H1 (cell line): ENCODE data around the gene WWC1. TPM values are rescaled to one million over a fixed set of nuclear protein-coding genes. Genes with fewer than 3 reads are reported as not detected.

Experiments used
- CTCF ChIA-PET: fragments of 300-600 bp; sonication (Branson Sonifier 250); formaldehyde crosslinking; loops from one replicate; lab custom pipeline; 2021; ENCODE audit not compliant: partially characterized antibody; lab: Charles Lee
- POLR2A ChIA-PET: fragments of 300-600 bp; sonication (Branson Sonifier 250); formaldehyde crosslinking; loops from one replicate; lab custom pipeline; 2021; ENCODE audit warnings: inconsistent platforms; ENCODE audit not compliant: partially characterized antibody; lab: Charles Lee
- DNase-seq, 2 experiments: peaks; one replicate each; pipeline versions ENCODE4 v3.0.0 to v3.0.0-alpha.2; 2010 to 2022; ENCODE audit warnings: low spot score in 2 of 2, low read depth in 1 of 2, mixed read lengths in 1 of 2
- FAIRE-seq: peaks from 2 replicates; lab custom pipeline; 2011; peaks lifted over from hg19 to GRCh38; lab: Jason Lieb, UNC
- H2AFZ ChIP-seq: 2 replicates; pipeline ENCODE4 v1.8.1; 2012; ENCODE audit warnings: low read length, inconsistent platforms
- H2AK5ac ChIP-seq: 2 replicates; pipeline ENCODE4 v1.6.1; 2013; ENCODE audit warnings: low read depth, low read length
- H2BK120ac ChIP-seq: replicated peaks from 2 replicates; pipeline ENCODE3; 2013; ENCODE audit warnings: low read depth, low read length, inconsistent platforms
- H2BK12ac ChIP-seq: 2 replicates; pipeline ENCODE4 v1.6.1; 2013; ENCODE audit warnings: low read depth, low read length
- H2BK15ac ChIP-seq: 2 replicates; pipeline ENCODE4 v1.6.1; 2013; ENCODE audit warnings: low read length
- H2BK20ac ChIP-seq: 2 replicates; pipeline ENCODE4 v1.6.1; 2013; ENCODE audit warnings: low read length
- H2BK5ac ChIP-seq: 2 replicates; pipeline ENCODE4 v1.6.1; 2013; ENCODE audit warnings: low read depth, low read length
- H3K14ac ChIP-seq: 2 replicates; pipeline ENCODE4 v1.6.1; 2013; ENCODE audit warnings: inconsistent platforms; ENCODE audit not compliant: insufficient read length
- H3K18ac ChIP-seq: 2 replicates; pipeline ENCODE4 v1.6.1; 2013; ENCODE audit warnings: low read length; ENCODE audit errors: extremely low read depth
- H3K23ac ChIP-seq: 2 replicates; pipeline ENCODE4 v1.6.1; 2013; ENCODE audit warnings: inconsistent platforms; ENCODE audit not compliant: insufficient read length
- H3K23me2 ChIP-seq: 2 replicates; pipeline ENCODE4 v1.6.1; 2013; ENCODE audit warnings: low read depth, low read length
- H3K27ac ChIP-seq: 2 replicates; pipeline ENCODE4 v1.6.1; 2011; ENCODE audit warnings: low read depth, low read length, inconsistent platforms
- H3K27me3 ChIP-seq, 4 experiments: replicated peaks in 1 of 4; 1 replicate in 1 of 4; 2 replicates in 3 of 4; pipeline versions ENCODE4 v1.6.1 to v1.8.1; 2011 to 2013; ENCODE audit warnings: low read length in 3 of 4, mild to moderate bottlenecking in 3 of 4, inconsistent platforms in 2 of 4, mixed read lengths in 2 of 4, moderate library complexity in 1 of 4; ENCODE audit not compliant: control insufficient read depth in 3 of 4, insufficient read depth in 3 of 4; ENCODE audit errors: extremely low read depth in 1 of 4
- H3K36me3 ChIP-seq, 4 experiments: 2 replicates each; pipeline versions ENCODE4 v1.6.1 to v1.8.1; 2011 to 2013; ENCODE audit warnings: mild to moderate bottlenecking in 4 of 4, low read length in 3 of 4, moderate library complexity in 2 of 4, control low read depth in 1 of 4, inconsistent platforms in 1 of 4; ENCODE audit not compliant: insufficient read depth in 4 of 4, control insufficient read depth in 2 of 4
- H3K4ac ChIP-seq: replicated peaks from 2 replicates; pipeline ENCODE3; 2013; ENCODE audit warnings: low read length, low read depth, mixed read lengths, inconsistent platforms; ENCODE audit not compliant: insufficient read length
- H3K4me1 ChIP-seq, 4 experiments: replicated peaks in 1 of 4; 1 replicate in 1 of 4; 2 replicates in 3 of 4; pipeline versions ENCODE4 v1.6.1 to v1.8.1; 2011 to 2013; ENCODE audit warnings: low read length in 3 of 4, inconsistent platforms in 2 of 4, mixed read lengths in 1 of 4; ENCODE audit not compliant: insufficient read depth in 4 of 4, control insufficient read depth in 3 of 4
- H3K4me2 ChIP-seq, 2 experiments: 2 replicates each; pipeline versions ENCODE4 v1.6.1 to v1.8.1; 2011 to 2013; ENCODE audit warnings: low read depth in 2 of 2, low read length in 2 of 2, control low read depth in 1 of 2, inconsistent platforms in 1 of 2, mild to moderate bottlenecking in 1 of 2; ENCODE audit not compliant: insufficient read depth in 1 of 2
- H3K4me3 ChIP-seq, 4 experiments: fragments of 200-600, 300-600 bp in 1 of 4; sonication (generic), shearing (Covaris generic), sonication (Bioruptor Twin) in 1 of 4; 2 replicates each; pipeline versions ENCODE4 v1.5.1 to v1.8.1; 2011 to 2016; ENCODE audit warnings: low read length in 4 of 4, low read depth in 3 of 4, control low read depth in 2 of 4, inconsistent platforms in 2 of 4, mild to moderate bottlenecking in 2 of 4, mixed read lengths in 1 of 4, moderate library complexity in 1 of 4; ENCODE audit not compliant: insufficient read depth in 2 of 4; ENCODE audit errors: extremely low read depth in 1 of 4
- H3K56ac ChIP-seq: replicated peaks from 2 replicates; pipeline ENCODE3; 2013; ENCODE audit warnings: low read depth, mild to moderate bottlenecking, mixed read lengths, low read length, inconsistent platforms; ENCODE audit not compliant: insufficient read length
- H3K79me1 ChIP-seq: 2 replicates; pipeline ENCODE4 v1.6.1; 2013; ENCODE audit warnings: low read depth, low read length, control low read depth
- H3K79me2 ChIP-seq, 2 experiments: 2 replicates each; pipeline versions ENCODE4 v1.6.1 to v1.8.1; 2012 to 2013; ENCODE audit warnings: low read length in 2 of 2, mild to moderate bottlenecking in 2 of 2, inconsistent platforms in 1 of 2; ENCODE audit not compliant: insufficient read depth in 2 of 2, control insufficient read depth in 1 of 2
- H3K9ac ChIP-seq, 4 experiments: replicated peaks in 1 of 4; 1 replicate in 1 of 4; 2 replicates in 3 of 4; pipeline versions ENCODE4 v1.6.1 to v1.8.1; 2011 to 2013; ENCODE audit warnings: low read depth in 3 of 4, low read length in 3 of 4, control low read depth in 2 of 4, mild to moderate bottlenecking in 2 of 4, moderate library complexity in 2 of 4, inconsistent platforms in 1 of 4; ENCODE audit errors: extremely low read depth in 1 of 4
- H3K9me3 ChIP-seq, 2 experiments: 2 replicates each; pipeline versions ENCODE4 v1.6.1 to v1.8.1; 2012 to 2013; ENCODE audit warnings: mild to moderate bottlenecking in 2 of 2, moderate library complexity in 2 of 2, control low read depth in 1 of 2, inconsistent platforms in 1 of 2, low read depth in 1 of 2, low read length in 1 of 2, mixed read lengths in 1 of 2; ENCODE audit not compliant: insufficient read depth in 2 of 2
- H4K20me1 ChIP-seq, 2 experiments: replicated peaks in 1 of 2; 2 replicates each; pipeline versions ENCODE3 to v1.8.1; 2011 to 2013; ENCODE audit warnings: inconsistent platforms in 2 of 2, low read length in 2 of 2, mild to moderate bottlenecking in 1 of 2; ENCODE audit not compliant: insufficient read depth in 2 of 2, control insufficient read depth in 1 of 2
- H4K5ac ChIP-seq: 2 replicates; pipeline ENCODE4 v1.6.1; 2013; ENCODE audit warnings: low read length, low read depth, mixed read lengths, inconsistent platforms; ENCODE audit not compliant: insufficient read length
- H4K8ac ChIP-seq: 2 replicates; pipeline ENCODE4 v1.8.0; 2013; ENCODE audit warnings: mild to moderate bottlenecking, moderate library complexity, low read length, inconsistent platforms; ENCODE audit not compliant: insufficient read depth; ENCODE audit errors: extremely low read depth
- H4K91ac ChIP-seq: replicated peaks from 2 replicates; pipeline ENCODE3; 2013; ENCODE audit warnings: low read length, mixed read lengths, inconsistent platforms; ENCODE audit not compliant: insufficient read length
- KDM5A ChIP-seq: fragments of 200-600 bp; IDR thresholded peaks from 2 replicates; pipeline ENCODE4 v1.7.1; 2012; ENCODE audit warnings: mild to moderate bottlenecking, low read length, inconsistent platforms, mixed read lengths
- MAX ChIP-seq: IDR thresholded peaks from 2 replicates; pipeline ENCODE4 v1.6.1; 2012; ENCODE audit warnings: inconsistent platforms
- POLR2AphosphoS5 ChIP-seq: IDR thresholded peaks from 2 replicates; pipeline ENCODE4 v1.6.1; 2011; ENCODE audit warnings: low read depth, low read length
- SIX5 ChIP-seq: IDR thresholded peaks from 2 replicates; pipeline ENCODE4 v1.6.1; 2011; ENCODE audit warnings: mild to moderate bottlenecking, low read depth, low read length
- TAF1 ChIP-seq: IDR thresholded peaks from 2 replicates; pipeline ENCODE4 v1.6.1; 2011; ENCODE audit warnings: mild to moderate bottlenecking, low read depth, low read length
- TBP ChIP-seq: IDR thresholded peaks from 2 replicates; pipeline ENCODE4 v1.6.1; 2011; ENCODE audit warnings: low read depth, low read length, improper control_type of control experiment
- TEAD4 ChIP-seq: IDR thresholded peaks from 2 replicates; pipeline ENCODE4 v1.6.1; 2012; ENCODE audit warnings: low read depth, low read length, inconsistent platforms, mixed read lengths
- WGBS, 2 experiments: shearing (Covaris generic) in 1 of 2; methylation state at CpG; one replicate each; pipeline versions ENCODE4 v1.1.6 to v1.1.7; 2013 to 2015; ENCODE audit warnings: low lambda C conversion rate in 2 of 2, mixed read lengths in 2 of 2, inconsistent platforms in 1 of 2, low coverage in 1 of 2, missing lambda C conversion rate in 1 of 2; ENCODE audit not compliant: insufficient replicate concordance in 2 of 2, insufficient coverage in 1 of 2, insufficient read length in 1 of 2; ENCODE audit errors: extremely low coverage in 1 of 2, missing lambda C conversion rate in 1 of 2; 5-methylcytosine and 5-hydroxymethylcytosine counted together
- polyA plus RNA-seq, 7 experiments: library from polyadenylated mRNA; depleted of rRNA in 3 of 7; stranded (reverse) in 5 of 7; unstranded in 2 of 7; fragments of >200 nt in 5 of 7; fragments of 200-250 nt in 2 of 7; gene quantifications; 1 replicate in 5 of 7; 2 replicates in 1 of 7; 4 replicates in 1 of 7; pipeline versions ENCODE4 v1.2.1 to v1.2.3, GENCODE V29; 2011 to 2013; ENCODE audit warnings: missing spikeins in 2 of 7, mixed read lengths in 2 of 7
- total RNA-seq: library from RNA; stranded (reverse); fragmentation: NEBNext Ultra II Directional; extraction: Animal tissue kit (Norgen Biotek cat#: 25700); gene quantifications from 2 replicates; pipeline ENCODE4 v1.2.1, GENCODE V29; 2021

Gene WWC1
- total and polyA plus RNA-seq, 2 of the 8 experiments (the other 6 are each of a cell fraction or from before 2014, with no cell fraction given) = 16.4 to 41.1 TPM

GRCh38 chr5:168479166-168479565 is 187.7 kb downstream of the WWC1 start:
- Histone ChIP-seq H2BK15ac (no peak overlapping the region), H4K91ac (no peak overlapping the region), H2BK20ac (no peak overlapping the region), H3K27ac (no peak overlapping the region), H2BK120ac (no peak overlapping the region), H2BK5ac (no peak overlapping the region), H3K4me1 (no peaks in the 10 kb centered on the region), H2BK12ac (no peak overlapping the region), H3K27me3 (no peaks in the 10 kb centered on the region), H3K23ac (no peak overlapping the region), H3K4me3 (no peak overlapping the region), H3K9ac (no peak overlapping the region), H3K4ac (no peak overlapping the region), H2AK5ac (no peak overlapping the region), H3K18ac (no peak overlapping the region), H2AFZ (no peak overlapping the region), H4K20me1 (no peaks in the 10 kb centered on the region), H3K79me2 (no peaks in the 10 kb centered on the region), H3K56ac (no peak overlapping the region), H3K79me1 (no peaks in the 10 kb centered on the region), H3K4me2 (no peak overlapping the region), H3K36me3 (no peaks in the 10 kb centered on the region), H3K9me3 (no peaks in the 10 kb centered on the region), H3K23me2 (no peaks in the 10 kb centered on the region), H3K14ac (no peak overlapping the region), H4K8ac (no peak overlapping the region), H4K5ac (no peak overlapping the region)
- ChIA-PET CTCF (no interaction called here), POLR2A (no interaction called here)
- DNase-seq = no peak
- WGBS, 2 experiments = 85 to 100% methylated on average over 1 to 3 of the region's 3 CpGs
- FAIRE-seq = no peak
- TF ChIP-seq SIX5 (no peak), TEAD4 (no peak), TBP (no peak), MAX (no peak), POLR2AphosphoS5 (no peak), TAF1 (no peak), KDM5A (no peak)
